Breast epithelium (tissue), 3 donors: ENCODE results near the gene CADM1.

Experiments
- CTCF ChIP-seq, 3 donors: fragments of 450-650 bp; IDR thresholded peaks; one replicate each; pipeline ENCODE4 v1.5.1; 2016 to 2017; ENCODE audit warnings: antibody characterized with exemption in 3 of 3, mild to moderate bottlenecking in 3 of 3, moderate library complexity in 3 of 3
- POLR2A ChIP-seq: fragments of 450-650 bp; IDR thresholded peaks from one replicate; pipeline ENCODE4 v1.6.1; 2016; ENCODE audit warnings: antibody characterized with exemption, mild to moderate bottlenecking, moderate library complexity
- POLR2AphosphoS5 ChIP-seq, 3 donors: sonication (generic); formaldehyde crosslinking; IDR thresholded peaks; one replicate each; pipeline ENCODE4 v1.6.1; 2017; ENCODE audit warnings: antibody characterized with exemption in 3 of 3

DNA sequence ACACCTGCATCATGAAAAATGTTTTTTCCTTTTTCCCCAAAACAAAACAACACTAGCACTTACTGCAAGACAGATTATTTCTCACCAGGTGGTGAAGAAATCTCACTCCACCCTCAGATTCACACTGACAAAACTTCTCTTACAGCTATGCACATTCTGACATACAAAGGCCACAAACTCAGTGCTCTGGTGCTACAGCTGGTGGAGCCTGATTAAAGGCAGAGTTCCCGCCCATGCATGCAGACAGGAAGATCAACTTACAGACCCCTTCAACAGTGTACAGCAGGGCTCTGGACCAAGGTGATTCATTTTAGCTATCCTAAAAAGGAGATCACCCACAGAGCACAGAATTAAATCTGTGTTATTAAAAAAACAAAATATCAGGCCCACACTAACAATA, 112.6 kb downstream of the CADM1 start:
- no peak for TF ChIP-seq CTCF (IDR thresholded peaks at IDR 0.05)
- no peak for TF ChIP-seq POLR2AphosphoS5 (IDR thresholded peaks at IDR 0.05)
- TF ChIP-seq POLR2A: no peak
